Activated CD8-positive, alpha-beta memory T cell treated with anti-CD3 and anti-CD28 coated beads for 4 hours (primary cell): Measurements from ENCODE around the gene NEU2.

Source experiments
- DNase-seq, 2 donors: peaks; one replicate each; pipeline ENCODE4 v3.0.0-alpha.2; 2020; ENCODE audit warnings: low read depth in 2 of 2

NEU2 gene

GRCh38 chr2:233076749-233077148 is 44.3 kb downstream of the NEU2 start:
- no peak for DNase-seq

DNA sequence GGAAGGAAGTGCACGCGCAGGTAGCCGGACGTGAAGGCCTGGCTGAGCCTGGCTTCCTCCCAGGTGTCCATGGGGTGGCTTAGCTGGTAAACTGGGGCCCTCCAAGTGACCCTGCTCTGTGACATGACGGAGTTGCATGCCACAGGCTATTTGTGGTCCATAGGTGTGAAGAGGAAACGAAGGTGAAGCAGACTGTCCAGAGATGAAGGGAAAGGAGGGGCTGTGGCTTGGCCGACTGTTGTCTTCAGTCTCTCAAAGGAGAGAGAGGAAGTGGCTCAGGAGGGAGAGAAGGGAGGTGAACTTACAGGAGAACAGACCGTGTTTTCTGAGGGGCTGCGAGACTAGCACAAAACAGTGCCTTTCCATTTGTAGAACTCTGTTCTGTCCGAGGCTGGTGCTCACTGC is 47.0 kb downstream of the NEU2 start:
- no peak for DNase-seq

DNA sequence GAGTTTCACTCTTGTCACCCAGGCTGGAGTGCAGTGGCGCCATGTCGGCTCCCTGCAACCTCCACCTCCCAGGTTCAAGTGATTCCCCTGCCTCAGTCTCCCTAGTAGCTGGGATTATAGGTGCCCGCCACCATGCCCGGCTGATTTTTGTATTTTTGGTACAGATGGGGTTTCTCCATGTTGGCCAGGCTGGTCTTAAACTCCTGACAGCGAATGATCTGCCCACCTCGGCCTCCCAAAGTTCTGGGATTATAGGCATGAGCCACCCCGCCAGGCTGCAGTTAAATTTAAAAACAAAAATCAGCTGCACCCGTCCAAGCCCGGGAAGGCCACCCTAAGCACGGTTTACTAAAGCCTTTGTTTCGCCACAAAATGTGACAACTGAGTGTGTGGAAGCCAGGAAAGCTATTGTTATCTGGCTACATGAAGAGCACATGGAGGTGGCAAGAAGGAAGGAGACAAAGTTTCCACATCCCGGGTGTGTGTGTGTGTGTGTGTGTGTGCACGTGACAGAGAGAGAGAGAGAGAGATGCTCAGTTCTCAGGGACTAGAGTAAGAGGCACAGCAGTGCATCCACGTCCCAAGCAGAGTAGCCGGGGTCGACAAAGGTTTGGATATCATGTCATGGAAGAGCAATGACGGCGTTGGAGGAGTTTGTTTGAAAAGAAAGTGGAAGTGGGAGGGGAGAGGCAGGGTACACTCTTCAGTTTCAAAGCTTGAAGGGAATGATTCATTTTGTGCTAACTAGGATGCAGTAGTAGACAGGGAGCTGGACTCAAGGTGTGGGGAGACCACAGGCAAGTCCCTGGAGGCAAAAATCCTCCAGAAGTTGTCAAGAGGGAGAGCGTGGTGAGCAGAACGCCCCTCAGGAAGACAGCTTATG is 47.7 kb downstream of the NEU2 start:
- DNase-seq, result no peak

DNA sequence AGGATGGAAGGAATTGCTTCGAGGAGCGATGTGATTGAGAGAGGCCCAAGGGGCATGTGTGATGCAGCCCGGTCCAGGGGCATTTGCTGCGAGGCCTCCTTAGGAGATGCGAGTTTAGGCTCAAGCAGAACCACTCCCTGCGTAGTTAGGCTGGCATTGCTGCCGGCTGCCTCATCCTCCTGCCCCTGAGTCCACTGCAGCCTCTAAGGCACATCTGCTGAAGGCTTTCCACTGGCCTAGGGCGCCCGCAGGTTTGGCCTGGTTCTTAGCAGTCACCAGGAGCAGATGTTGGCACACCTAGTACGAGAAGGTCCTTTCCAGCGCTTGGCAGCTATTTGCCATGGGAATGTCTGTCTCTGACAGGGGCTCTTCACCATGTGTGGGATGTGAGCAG is 48.4 kb downstream of the NEU2 start:
- no peak for DNase-seq

DNA sequence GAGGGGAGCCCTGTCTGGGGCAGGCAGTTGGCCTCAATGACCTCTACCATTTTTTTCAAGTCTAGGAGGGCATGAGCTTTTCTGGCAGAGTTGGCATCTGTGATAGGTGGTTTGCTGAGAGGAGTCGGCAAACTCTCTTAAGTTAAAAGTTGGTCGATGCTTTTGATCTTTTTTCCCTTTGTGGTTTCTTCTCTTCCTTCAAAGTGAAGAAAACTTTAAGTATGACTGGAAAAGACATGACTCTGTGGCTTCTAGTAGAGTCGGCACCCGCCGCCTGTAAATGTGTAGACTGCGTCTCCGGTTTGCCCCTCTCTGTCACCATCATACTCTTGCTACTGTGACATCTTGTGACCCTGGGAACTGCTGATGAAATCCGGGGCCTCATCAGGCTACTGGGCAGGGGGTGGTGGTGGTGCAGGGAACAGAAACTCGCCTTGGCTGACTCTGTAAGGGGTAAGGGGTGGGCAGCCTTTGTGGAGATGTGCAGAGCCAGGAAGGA is 48.8 kb downstream of the NEU2 start:
- no peak for DNase-seq

DNA sequence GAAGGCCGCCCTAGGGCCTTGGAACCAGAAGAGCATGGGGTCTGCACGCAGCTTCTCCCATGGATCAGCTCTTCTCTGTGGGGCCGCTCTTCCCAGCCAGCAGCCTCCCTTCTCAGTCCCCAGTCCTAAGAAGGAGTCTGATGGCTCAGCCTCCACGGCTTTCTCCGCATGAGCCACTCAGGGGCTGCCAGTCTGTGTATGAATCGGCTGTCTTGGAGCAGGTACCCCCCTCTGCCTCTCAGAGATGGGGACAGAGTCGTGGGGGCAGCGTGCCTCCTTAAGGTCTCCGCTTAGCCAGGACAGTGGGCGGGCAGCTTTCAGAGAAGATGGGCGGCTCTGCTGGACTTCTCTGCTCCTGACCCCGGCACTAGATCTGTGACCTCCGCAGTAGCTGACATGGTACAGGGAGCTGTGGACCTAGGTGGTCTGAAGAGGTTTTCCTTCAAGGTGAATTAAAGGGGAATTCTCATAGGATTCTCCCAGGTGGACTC is 49.3 kb downstream of the NEU2 start:
- no peak for DNase-seq

DNA sequence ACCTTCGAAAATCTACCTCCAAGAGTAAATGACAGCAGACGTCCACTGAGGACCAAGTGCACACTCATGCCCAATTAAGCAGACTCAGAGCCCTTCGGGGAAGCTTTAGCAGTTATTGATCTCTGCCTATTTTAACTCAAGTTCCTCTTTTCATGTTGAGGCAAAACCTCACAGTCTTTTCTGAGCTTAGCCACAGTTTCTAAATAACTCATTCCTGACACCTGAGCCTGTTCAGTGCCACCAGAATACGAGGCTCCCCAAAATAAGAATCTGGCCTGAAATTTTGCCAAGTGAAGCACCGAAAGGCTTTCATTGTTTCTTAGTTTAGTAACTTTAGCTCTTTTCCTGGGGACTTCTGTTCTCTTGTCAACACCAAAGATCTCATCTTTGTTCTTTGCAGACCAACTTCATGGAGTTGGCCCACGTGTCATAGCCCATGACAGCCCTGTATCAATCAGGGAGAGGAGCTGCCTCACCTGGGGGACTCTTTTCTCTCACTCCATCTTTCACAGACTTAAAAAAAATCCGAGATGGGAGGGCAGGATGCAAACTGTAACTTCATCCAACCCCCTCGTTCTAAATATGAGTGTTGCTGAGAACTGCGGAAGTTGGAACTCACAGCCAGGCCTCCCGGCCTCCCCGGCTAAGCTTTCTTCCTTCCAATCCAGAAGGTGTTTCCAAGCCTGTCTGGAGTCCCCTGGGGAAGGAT is 49.9 kb downstream of the NEU2 start:
- no peak for DNase-seq

DNA sequence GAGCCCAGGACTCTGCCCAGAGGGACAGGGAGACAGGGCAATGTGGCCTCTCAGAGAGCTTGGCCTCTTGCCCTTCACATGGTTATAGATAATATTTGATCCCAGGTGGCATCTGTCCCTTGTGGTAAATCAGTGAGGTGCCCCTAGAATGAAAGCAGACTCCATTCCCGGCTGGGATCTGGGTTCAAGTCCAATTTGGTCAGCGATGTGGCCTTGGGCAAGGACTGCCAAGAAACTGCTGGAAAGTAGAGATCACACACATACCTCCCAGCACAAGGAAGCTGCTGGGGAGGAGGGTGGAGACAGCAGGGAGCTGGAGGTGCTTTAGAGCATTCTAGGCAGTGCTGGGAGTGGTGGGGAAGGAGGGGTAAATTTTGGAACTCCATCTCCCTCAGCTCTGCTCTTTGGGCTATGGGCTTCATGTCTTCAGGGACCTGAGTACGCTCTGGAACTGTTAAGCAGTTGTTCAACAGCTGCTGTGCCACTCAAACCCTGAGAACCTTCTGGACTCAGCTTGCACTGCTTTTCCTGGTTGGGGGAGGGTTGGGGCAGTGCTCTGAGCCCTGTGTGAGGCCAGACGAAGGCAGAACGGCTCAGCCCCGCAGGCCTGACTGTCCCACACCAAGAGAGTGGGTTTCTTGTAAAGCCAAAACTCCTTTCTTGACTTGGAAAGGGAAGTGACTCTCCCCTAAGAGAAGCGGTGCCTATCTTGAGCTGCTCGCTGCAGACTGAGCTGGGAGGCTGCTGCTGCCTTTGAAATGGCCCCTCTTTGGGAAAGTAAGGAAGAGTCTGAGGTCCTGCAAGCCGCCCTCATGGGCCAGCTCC is 50.7 kb downstream of the NEU2 start:
- DNase-seq, result no peak

DNA sequence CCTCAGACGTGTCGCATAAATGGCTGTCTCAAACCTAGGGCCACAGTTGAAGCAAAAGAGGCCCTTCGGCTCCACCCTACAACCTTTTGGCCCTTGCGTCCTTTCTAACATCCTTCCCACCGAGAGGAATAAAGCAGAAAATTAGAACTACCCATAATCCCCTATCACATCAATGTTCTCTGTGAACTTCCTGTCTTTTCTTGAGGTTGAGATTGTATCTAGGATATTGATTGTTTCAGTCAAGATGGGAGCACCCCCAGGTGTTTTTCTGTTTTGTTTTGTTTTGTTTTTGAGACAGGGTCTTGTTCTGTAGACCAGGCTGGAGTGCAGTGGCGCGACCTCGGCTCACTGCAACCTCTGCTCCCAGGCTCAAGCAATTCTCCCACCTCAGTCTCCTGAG is 51.3 kb downstream of the NEU2 start:
- DNase-seq, result no peak

DNA sequence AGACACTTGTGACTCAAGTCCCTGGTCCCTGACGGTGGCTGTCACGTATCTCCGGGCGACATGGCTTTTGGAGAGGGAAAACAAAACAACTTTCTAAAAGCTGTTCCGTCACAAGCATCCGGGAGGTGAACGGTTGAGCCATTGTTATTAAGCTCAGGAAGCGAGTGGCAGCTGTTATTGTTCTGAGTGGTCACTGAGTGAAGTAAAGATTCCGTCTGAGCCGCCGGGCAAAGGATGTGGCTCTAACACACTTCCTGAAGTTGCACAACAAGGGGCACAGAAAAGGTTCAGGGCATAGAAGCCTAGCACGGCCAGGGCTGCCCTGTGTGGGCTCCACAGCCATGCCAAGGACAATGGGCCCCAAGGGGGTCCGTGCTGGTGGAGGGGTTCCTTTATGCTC is 52.0 kb downstream of the NEU2 start:
- no peak for DNase-seq
